HL-60 (cell line): ENCODE data around the gene ATP1B3.

Source experiments
- DNase-seq, 2 experiments: peaks; one replicate each; pipeline ENCODE4 v3.0.0-alpha.2; 2010 to 2020; ENCODE audit warnings: low read depth in 1 of 2, low spot score in 1 of 2
- H3K27ac ChIP-seq: fragments of 250-450 bp; sonication (Bioruptor Pico); replicated peaks from 2 replicates; pipeline ENCODE4 v1.5.1; 2020; ENCODE audit warnings: mild to moderate bottlenecking, moderate library complexity
- H3K27me3 ChIP-seq: fragments of 250-450 bp; sonication (Bioruptor Pico); 2 replicates; pipeline ENCODE4 v1.5.1; 2021; ENCODE audit warnings: mild to moderate bottlenecking, moderate library complexity; ENCODE audit not compliant: insufficient read depth, poor library complexity, severe bottlenecking
- H3K4me3 ChIP-seq: replicated peaks from 2 replicates; pipeline ENCODE4 v1.5.1; 2011; ENCODE audit warnings: mild to moderate bottlenecking, control low read depth, low read length; ENCODE audit not compliant: insufficient read depth
- GABPA ChIP-seq: IDR thresholded peaks from 2 replicates; pipeline ENCODE4 v1.6.1; 2012; ENCODE audit warnings: low read depth
- POLR2AphosphoS5 ChIP-seq: IDR thresholded peaks from 2 replicates; pipeline ENCODE4 v1.6.1; 2012; ENCODE audit warnings: low read depth
- SPI1 ChIP-seq: IDR thresholded peaks from 2 replicates; pipeline ENCODE4 v1.6.1; 2012; ENCODE audit warnings: low read depth, mild to moderate bottlenecking, borderline replicate concordance
- TF ChIP-seq, protein P1 (sequence below): IDR thresholded peaks from one replicate; pipeline ENCODE4 v1.5.1; 2011; ENCODE audit warnings: low read length, control low read depth, inconsistent platforms; ENCODE audit not compliant: insufficient read depth
- TF ChIP-seq, protein P2 (sequence below): IDR thresholded peaks from 2 replicates; pipeline ENCODE4 v1.6.1; 2012; ENCODE audit warnings: low read depth; ENCODE audit not compliant: insufficient replicate concordance

The ATP1B3 gene

DNA sequence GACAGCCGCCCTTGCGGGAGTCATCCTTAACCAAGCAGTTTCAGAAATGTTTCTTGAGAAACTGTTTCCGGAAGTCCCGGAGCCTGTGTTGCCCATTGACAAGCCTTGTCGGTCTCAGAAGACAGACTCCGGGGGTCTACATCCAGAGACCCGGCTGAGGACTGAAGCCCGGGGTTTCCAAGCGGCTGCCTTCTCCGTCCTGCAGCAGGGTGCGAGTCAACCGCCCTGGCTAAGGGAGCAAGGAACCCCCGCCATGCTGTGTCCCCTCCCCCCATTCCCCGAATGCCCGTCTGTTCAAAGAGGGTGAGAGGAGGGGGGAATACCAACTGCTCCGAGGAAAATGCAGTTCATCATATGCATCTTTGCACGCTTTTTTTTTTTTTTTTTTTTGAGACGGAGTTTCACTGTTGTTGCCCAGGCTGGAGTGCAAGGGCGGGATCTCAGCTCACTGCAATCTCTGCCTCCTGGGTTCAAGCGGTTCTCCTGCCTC lies 61.6 kb downstream of the ATP1B3 start:
- H3K27ac ChIP-seq, result no peak overlapping the region
- DNase-seq, result no peak
- H3K27me3 ChIP-seq, result no peaks in the 10 kb centered on the region
- H3K4me3 ChIP-seq, result no peak overlapping the region
- TF ChIP-seq SPI1 (no peak), POLR2AphosphoS5 (no peak), GABPA (no peak)
- TF ChIP-seq, protein P1, sequence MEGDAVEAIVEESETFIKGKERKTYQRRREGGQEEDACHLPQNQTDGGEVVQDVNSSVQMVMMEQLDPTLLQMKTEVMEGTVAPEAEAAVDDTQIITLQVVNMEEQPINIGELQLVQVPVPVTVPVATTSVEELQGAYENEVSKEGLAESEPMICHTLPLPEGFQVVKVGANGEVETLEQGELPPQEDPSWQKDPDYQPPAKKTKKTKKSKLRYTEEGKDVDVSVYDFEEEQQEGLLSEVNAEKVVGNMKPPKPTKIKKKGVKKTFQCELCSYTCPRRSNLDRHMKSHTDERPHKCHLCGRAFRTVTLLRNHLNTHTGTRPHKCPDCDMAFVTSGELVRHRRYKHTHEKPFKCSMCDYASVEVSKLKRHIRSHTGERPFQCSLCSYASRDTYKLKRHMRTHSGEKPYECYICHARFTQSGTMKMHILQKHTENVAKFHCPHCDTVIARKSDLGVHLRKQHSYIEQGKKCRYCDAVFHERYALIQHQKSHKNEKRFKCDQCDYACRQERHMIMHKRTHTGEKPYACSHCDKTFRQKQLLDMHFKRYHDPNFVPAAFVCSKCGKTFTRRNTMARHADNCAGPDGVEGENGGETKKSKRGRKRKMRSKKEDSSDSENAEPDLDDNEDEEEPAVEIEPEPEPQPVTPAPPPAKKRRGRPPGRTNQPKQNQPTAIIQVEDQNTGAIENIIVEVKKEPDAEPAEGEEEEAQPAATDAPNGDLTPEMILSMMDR, result no peak
- TF ChIP-seq, protein P2, sequence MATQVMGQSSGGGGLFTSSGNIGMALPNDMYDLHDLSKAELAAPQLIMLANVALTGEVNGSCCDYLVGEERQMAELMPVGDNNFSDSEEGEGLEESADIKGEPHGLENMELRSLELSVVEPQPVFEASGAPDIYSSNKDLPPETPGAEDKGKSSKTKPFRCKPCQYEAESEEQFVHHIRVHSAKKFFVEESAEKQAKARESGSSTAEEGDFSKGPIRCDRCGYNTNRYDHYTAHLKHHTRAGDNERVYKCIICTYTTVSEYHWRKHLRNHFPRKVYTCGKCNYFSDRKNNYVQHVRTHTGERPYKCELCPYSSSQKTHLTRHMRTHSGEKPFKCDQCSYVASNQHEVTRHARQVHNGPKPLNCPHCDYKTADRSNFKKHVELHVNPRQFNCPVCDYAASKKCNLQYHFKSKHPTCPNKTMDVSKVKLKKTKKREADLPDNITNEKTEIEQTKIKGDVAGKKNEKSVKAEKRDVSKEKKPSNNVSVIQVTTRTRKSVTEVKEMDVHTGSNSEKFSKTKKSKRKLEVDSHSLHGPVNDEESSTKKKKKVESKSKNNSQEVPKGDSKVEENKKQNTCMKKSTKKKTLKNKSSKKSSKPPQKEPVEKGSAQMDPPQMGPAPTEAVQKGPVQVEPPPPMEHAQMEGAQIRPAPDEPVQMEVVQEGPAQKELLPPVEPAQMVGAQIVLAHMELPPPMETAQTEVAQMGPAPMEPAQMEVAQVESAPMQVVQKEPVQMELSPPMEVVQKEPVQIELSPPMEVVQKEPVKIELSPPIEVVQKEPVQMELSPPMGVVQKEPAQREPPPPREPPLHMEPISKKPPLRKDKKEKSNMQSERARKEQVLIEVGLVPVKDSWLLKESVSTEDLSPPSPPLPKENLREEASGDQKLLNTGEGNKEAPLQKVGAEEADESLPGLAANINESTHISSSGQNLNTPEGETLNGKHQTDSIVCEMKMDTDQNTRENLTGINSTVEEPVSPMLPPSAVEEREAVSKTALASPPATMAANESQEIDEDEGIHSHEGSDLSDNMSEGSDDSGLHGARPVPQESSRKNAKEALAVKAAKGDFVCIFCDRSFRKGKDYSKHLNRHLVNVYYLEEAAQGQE, result no peak

DNA sequence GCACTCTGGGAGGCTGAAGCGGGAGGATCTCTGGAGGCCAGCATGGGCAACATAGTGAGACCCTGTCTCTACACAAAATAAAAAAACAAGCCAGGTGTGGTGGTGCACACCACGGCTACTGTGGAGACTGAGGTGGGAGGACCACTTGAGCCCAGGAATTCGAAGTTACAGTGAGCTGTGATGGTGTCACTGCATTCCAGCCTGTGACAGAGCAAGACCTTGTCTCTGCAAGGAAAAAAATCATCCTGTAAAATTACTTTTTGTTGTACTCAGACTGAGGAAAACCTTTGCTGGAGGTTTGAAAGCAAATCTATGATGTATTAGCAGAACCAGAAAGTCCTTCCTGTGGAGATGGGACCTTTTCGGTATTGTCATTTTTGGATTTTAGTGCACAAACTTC lies 63.3 kb downstream of the ATP1B3 start:
- Histone ChIP-seq H3K27ac (no peak overlapping the region), H3K4me3 (no peak overlapping the region), H3K27me3 (no peaks in the 10 kb centered on the region)
- TF ChIP-seq POLR2AphosphoS5, result no peak
- TF ChIP-seq SPI1, result no peak
- TF ChIP-seq GABPA, result no peak
- TF ChIP-seq, protein P1, result no peak
- TF ChIP-seq, protein P2, result no peak
- no peak for DNase-seq

DNA sequence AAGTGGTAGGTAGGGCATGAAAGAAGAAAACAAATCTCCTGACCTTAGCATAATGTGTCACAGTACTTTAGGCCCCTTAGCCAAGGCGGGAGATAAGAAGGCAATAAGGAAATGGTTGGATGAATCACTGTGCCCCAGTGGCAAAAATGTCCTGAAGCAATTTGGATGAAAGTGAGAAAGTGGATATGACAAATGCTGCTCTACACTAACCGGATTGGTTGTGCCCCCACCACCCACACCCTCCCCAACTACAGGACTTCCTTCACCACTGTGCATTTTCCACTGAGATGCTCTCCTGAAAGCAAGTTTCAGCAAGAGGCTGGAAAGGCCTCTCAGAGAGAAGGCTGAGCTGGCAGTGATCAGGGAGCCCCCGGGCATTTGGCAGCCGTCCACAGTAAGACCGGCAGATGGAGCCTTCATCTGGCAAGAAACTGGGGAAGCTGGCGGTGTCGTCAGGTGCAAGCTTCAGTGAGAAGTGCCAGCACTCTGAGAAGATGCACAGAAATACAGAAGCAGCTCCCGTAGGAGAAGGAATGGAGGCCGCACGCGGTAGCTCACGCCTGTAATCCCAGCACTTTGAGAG lies 63.8 kb downstream of the ATP1B3 start:
- Histone ChIP-seq H3K4me3 (no peak overlapping the region), H3K27ac (no peak overlapping the region), H3K27me3 (no peaks in the 10 kb centered on the region)
- TF ChIP-seq POLR2AphosphoS5 (no peak), SPI1 (no peak), GABPA (no peak)
- TF ChIP-seq, protein P1, result no peak
- TF ChIP-seq, protein P2, result no peak
- DNase-seq, result peak in 1 of 2 experiments; percentile 52
